Activated T-cell treated with anti-CD3 and anti-CD28 coated beads for 48 hours (primary cell): ENCODE results near the gene ZEB2.

Experiments used
- DNase-seq: peaks from one replicate; pipeline ENCODE4 v3.0.0-alpha.2; 2020; ENCODE audit warnings: low read depth

The ZEB2 gene

GRCh38 chr2:144519934-144520731 is at the start of gene ZEB2:
ZEB2 (minus strand) TSS chr2:144520119; CDS start chr2:144517350, 2,769 bp downstream.
- no peak for DNase-seq

GRCh38 chr2:144567745-144568144 is 47.8 kb upstream of the ZEB2 start:
- DNase-seq, result no peak

GRCh38 chr2:144566448-144566847 is 46.5 kb upstream of the ZEB2 start:
- DNase-seq, result no peak

GRCh38 chr2:144560251-144560650 is 40.3 kb upstream of the ZEB2 start:
- no peak for DNase-seq

GRCh38 chr2:144559681-144560080 is 39.8 kb upstream of the ZEB2 start:
- no peak for DNase-seq

GRCh38 chr2:144559242-144559641 is 39.3 kb upstream of the ZEB2 start:
- no peak for DNase-seq

GRCh38 chr2:144554492-144555210 is 34.7 kb upstream of the ZEB2 start:
- no peak for DNase-seq

- DNase-seq, result no peak
These were observed 33.5 kb upstream of the ZEB2 start for GRCh38 chr2:144553379-144553778.

- no peak for DNase-seq
These were observed 32.9 kb upstream of the ZEB2 start for GRCh38 chr2:144552821-144553220.

GRCh38 chr2:144550911-144551310 is 31.0 kb upstream of the ZEB2 start:
- no peak for DNase-seq

- DNase-seq, result no peak
These were observed 30.2 kb upstream of the ZEB2 start for GRCh38 chr2:144550084-144550483.

- DNase-seq, result no peak
These were observed 28.7 kb upstream of the ZEB2 start for GRCh38 chr2:144548532-144549191.

- DNase-seq, result no peak
These were observed 28.2 kb upstream of the ZEB2 start for GRCh38 chr2:144548088-144548487.

- DNase-seq, result no peak
These were observed 27.6 kb upstream of the ZEB2 start for GRCh38 chr2:144547494-144547893.

GRCh38 chr2:144546933-144547332 is 27.0 kb upstream of the ZEB2 start:
- no peak for DNase-seq

- no peak for DNase-seq
These were observed 25.9 kb upstream of the ZEB2 start for GRCh38 chr2:144545787-144546186.

- DNase-seq, result no peak
These were observed 24.1 kb upstream of the ZEB2 start for GRCh38 chr2:144544053-144544452.

GRCh38 chr2:144541396-144541795 is 21.5 kb upstream of the ZEB2 start:
- DNase-seq, result no peak

GRCh38 chr2:144539289-144539782 is 19.4 kb upstream of the ZEB2 start:
- no peak for DNase-seq

GRCh38 chr2:144535300-144535699 is 15.4 kb upstream of the ZEB2 start:
- DNase-seq, result no peak

GRCh38 chr2:144533221-144533620 is 13.3 kb upstream of the ZEB2 start:
- DNase-seq, result no peak

- no peak for DNase-seq
These were observed 10.7 kb upstream of the ZEB2 start for GRCh38 chr2:144530596-144530995.

GRCh38 chr2:144529841-144530240 is 9.9 kb upstream of the ZEB2 start:
- no peak for DNase-seq
